Measurements from ENCODE around the gene RAB3B.

GRCh38 chr1:51969038-51969705, 21.3 kb downstream of the RAB3B start:
- TF ChIP-seq, protein P1, sequence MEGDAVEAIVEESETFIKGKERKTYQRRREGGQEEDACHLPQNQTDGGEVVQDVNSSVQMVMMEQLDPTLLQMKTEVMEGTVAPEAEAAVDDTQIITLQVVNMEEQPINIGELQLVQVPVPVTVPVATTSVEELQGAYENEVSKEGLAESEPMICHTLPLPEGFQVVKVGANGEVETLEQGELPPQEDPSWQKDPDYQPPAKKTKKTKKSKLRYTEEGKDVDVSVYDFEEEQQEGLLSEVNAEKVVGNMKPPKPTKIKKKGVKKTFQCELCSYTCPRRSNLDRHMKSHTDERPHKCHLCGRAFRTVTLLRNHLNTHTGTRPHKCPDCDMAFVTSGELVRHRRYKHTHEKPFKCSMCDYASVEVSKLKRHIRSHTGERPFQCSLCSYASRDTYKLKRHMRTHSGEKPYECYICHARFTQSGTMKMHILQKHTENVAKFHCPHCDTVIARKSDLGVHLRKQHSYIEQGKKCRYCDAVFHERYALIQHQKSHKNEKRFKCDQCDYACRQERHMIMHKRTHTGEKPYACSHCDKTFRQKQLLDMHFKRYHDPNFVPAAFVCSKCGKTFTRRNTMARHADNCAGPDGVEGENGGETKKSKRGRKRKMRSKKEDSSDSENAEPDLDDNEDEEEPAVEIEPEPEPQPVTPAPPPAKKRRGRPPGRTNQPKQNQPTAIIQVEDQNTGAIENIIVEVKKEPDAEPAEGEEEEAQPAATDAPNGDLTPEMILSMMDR (IDR thresholded peaks at IDR 0.05; ENCODE audit: poor library complexity), result no peak
- no peak for TF ChIP-seq EZH2 (IDR thresholded peaks at IDR 0.05; ENCODE audit: borderline replicate concordance)
